Pons (tissue), 1 donor: ENCODE data around the gene FLNB.
"Not testable (repeated sequence)": the region's sequence is repeated elsewhere in the genome, so short reads cannot be mapped to it uniquely, and the experiment has no call there.

ENCODE experiments used
- DNase-seq: peaks from one replicate; pipeline ENCODE4 v3.0.0-alpha.2; 2016; ENCODE audit warnings: low spot score

The FLNB gene

GRCh38 chr3:58052373-58053273, 44.4 kb downstream of the FLNB start:
- DNase-seq: peak; percentile 84

- no peak for DNase-seq
Measured at GRCh38 chr3:58054652-58055051, 46.4 kb downstream of the FLNB start.

- DNase-seq: no peak
Measured at GRCh38 chr3:58055314-58055713, 47.1 kb downstream of the FLNB start.

GRCh38 chr3:58055891-58056290, 47.7 kb downstream of the FLNB start:
- DNase-seq: not testable (repeated sequence)

- DNase-seq: no peak
Measured at GRCh38 chr3:58058361-58059263, 50.4 kb downstream of the FLNB start.

GRCh38 chr3:58059349-58060321, 51.4 kb downstream of the FLNB start:
- DNase-seq: no peak

- no peak for DNase-seq
Measured at GRCh38 chr3:58062472-58062871, 54.2 kb downstream of the FLNB start.

GRCh38 chr3:58063022-58063815, 55.0 kb downstream of the FLNB start:
- DNase-seq: no peak

GRCh38 chr3:58064923-58065638, 56.9 kb downstream of the FLNB start:
- no peak for DNase-seq

GRCh38 chr3:58065700-58066167, 57.5 kb downstream of the FLNB start:
- no peak for DNase-seq

GRCh38 chr3:58066842-58067241, 58.6 kb downstream of the FLNB start:
- DNase-seq: no peak

GRCh38 chr3:58068122-58068809, 60.0 kb downstream of the FLNB start:
- peak; percentile 90 for DNase-seq

- DNase-seq: no peak
Measured at GRCh38 chr3:58071480-58071971, 63.3 kb downstream of the FLNB start.

- no peak for DNase-seq
Measured at GRCh38 chr3:58072052-58072762, 64.0 kb downstream of the FLNB start.

GRCh38 chr3:58072763-58073130, 64.5 kb downstream of the FLNB start:
- DNase-seq: no peak

- DNase-seq: no peak
Measured at GRCh38 chr3:58073301-58074108, 65.3 kb downstream of the FLNB start.

GRCh38 chr3:58074116-58074715, 66.0 kb downstream of the FLNB start:
- no peak for DNase-seq
